Measurements from ENCODE around the gene CPED1. TPM values are rescaled to one million over a fixed set of nuclear protein-coding genes. Genes with fewer than 3 reads are reported as not detected.

CPED1 gene
- total RNA-seq, 2 experiments from 2014 or later: not detected

DNA sequence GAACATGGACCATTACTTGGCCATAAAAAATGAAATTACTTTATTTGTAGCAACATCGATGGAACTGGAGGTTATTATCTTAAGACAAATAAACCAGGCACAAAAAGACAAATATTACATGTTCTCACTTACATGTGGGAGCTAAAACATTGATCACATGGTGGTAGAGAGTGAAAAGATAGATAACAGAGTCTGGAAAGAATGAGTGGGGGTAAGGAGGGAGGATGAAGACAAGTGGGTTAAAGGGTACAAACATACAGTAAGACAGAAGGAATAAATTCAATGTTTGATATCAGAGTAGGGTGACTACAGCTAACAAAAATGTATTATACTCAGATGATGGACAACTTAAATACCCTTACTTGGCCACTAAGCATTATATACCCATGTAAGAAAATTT is 240.3 kb downstream of the CPED1 start:
- ChIA-PET CTCF (ENCODE audit: unreplicated experiment) (no interaction called here), POLR2A (interaction anchor here (2.0 kb wide), 1 partner anchor 16 kb away, joined by 6 read pairs; no protein-coding TSS in a partner anchor)
- no peak overlapping the region for H3K4me2 ChIP-seq (ENCODE audit: low read length)
- H3K9me3 ChIP-seq (ENCODE audit: low read length): no peaks in the 10 kb centered on the region
- DNase-seq (ENCODE audit: low spot score): no peak
- BruUV-seq (replicated peaks): no TSS peak
- no peaks in the 10 kb centered on the region for H3K9me2 ChIP-seq (ENCODE audit: insufficient read depth, low read length)
- no peaks in the 10 kb centered on the region for H3K4me1 ChIP-seq (ENCODE audit: insufficient read depth, low read length, poor library complexity, severe bottlenecking)
- H3K27ac ChIP-seq (ENCODE audit: low read depth, low read length, poor library complexity, severe bottlenecking): no peak overlapping the region
- no peaks in the 10 kb centered on the region for H3K36me3 ChIP-seq (ENCODE audit: insufficient read depth, low read length)
- no peak overlapping the region for H2AFZ ChIP-seq (ENCODE audit: low read length)
- TF ChIP-seq EZH2phosphoT487 (IDR thresholded peaks at IDR 0.05; ENCODE audit: borderline replicate concordance, low read depth, low read length) (no peak), CTCF (conservative IDR thresholded peaks at IDR 0.05; ENCODE audit: low read length) (no peak)
- H3K4me3 ChIP-seq (ENCODE audit: low read depth, low read length, poor library complexity, severe bottlenecking): no peak overlapping the region
- no peaks in the 10 kb centered on the region for H4K20me1 ChIP-seq (ENCODE audit: insufficient read depth, low read length)
- intact Hi-C loops (cut with micrococcal nuclease; ENCODE audit: unreplicated experiment): no loop called here
- H3K79me2 ChIP-seq (ENCODE audit: insufficient read depth, low read depth, low read length): no peaks in the 10 kb centered on the region

GRCh38 chr7:121235201-121235600 is 246.7 kb downstream of the CPED1 start:
- TF ChIP-seq CTCF (conservative IDR thresholded peaks at IDR 0.05; ENCODE audit: low read length) (no peak), EZH2phosphoT487 (IDR thresholded peaks at IDR 0.05; ENCODE audit: borderline replicate concordance, low read depth, low read length) (no peak)
- Histone ChIP-seq H3K4me2 (ENCODE audit: low read length) (no peak overlapping the region), H3K36me3 (ENCODE audit: insufficient read depth, low read length) (no peaks in the 10 kb centered on the region), H4K20me1 (ENCODE audit: insufficient read depth, low read length) (no peaks in the 10 kb centered on the region), H3K27ac (ENCODE audit: low read depth, low read length, poor library complexity, severe bottlenecking) (no peak overlapping the region), H3K79me2 (ENCODE audit: insufficient read depth, low read depth, low read length) (no peaks in the 10 kb centered on the region), H2AFZ (ENCODE audit: low read length) (peak overlapping the region; percentile 28; the same call in 1 of the 2 replicates), H3K4me1 (ENCODE audit: insufficient read depth, low read length, poor library complexity, severe bottlenecking) (no peaks in the 10 kb centered on the region), H3K9me3 (ENCODE audit: low read length) (no peaks in the 10 kb centered on the region), H3K9me2 (ENCODE audit: insufficient read depth, low read length) (no peaks in the 10 kb centered on the region), H3K4me3 (ENCODE audit: low read depth, low read length, poor library complexity, severe bottlenecking) (no peak overlapping the region)
- POLR2A ChIA-PET: no interaction called here
- CTCF ChIA-PET (ENCODE audit: unreplicated experiment): no interaction called here
- DNase-seq (ENCODE audit: low spot score): no peak
- intact Hi-C loops (cut with micrococcal nuclease; ENCODE audit: unreplicated experiment): no loop called here
- BruUV-seq (replicated peaks): no TSS peak

- ChIA-PET POLR2A (interaction anchor here (0.7 kb wide), 1 partner anchor 26 kb away, joined by 3 read pairs; no protein-coding TSS in a partner anchor), CTCF (ENCODE audit: unreplicated experiment) (no interaction called here)
- no peak for TF ChIP-seq EZH2phosphoT487 (IDR thresholded peaks at IDR 0.05; ENCODE audit: borderline replicate concordance, low read depth, low read length)
- no peak for TF ChIP-seq CTCF (conservative IDR thresholded peaks at IDR 0.05; ENCODE audit: low read length)
- H3K4me2 ChIP-seq (ENCODE audit: low read length): no peak overlapping the region
- intact Hi-C loops (cut with micrococcal nuclease; ENCODE audit: unreplicated experiment): no loop called here
- no peaks in the 10 kb centered on the region for H4K20me1 ChIP-seq (ENCODE audit: insufficient read depth, low read length)
- no peaks in the 10 kb centered on the region for H3K4me1 ChIP-seq (ENCODE audit: insufficient read depth, low read length, poor library complexity, severe bottlenecking)
- no peak overlapping the region for H2AFZ ChIP-seq (ENCODE audit: low read length)
- H3K9me3 ChIP-seq (ENCODE audit: low read length): no peaks in the 10 kb centered on the region
- no peak overlapping the region for H3K27ac ChIP-seq (ENCODE audit: low read depth, low read length, poor library complexity, severe bottlenecking)
- no peaks in the 10 kb centered on the region for H3K36me3 ChIP-seq (ENCODE audit: insufficient read depth, low read length)
- no peaks in the 10 kb centered on the region for H3K9me2 ChIP-seq (ENCODE audit: insufficient read depth, low read length)
- no peak for DNase-seq (ENCODE audit: low spot score)
- no peak overlapping the region for H3K4me3 ChIP-seq (ENCODE audit: low read depth, low read length, poor library complexity, severe bottlenecking)
- no TSS peak for BruUV-seq (replicated peaks)
- H3K79me2 ChIP-seq (ENCODE audit: insufficient read depth, low read depth, low read length): no peaks in the 10 kb centered on the region
Measured at GRCh38 chr7:121237601-121238000, 249.1 kb downstream of the CPED1 start.

All from OCI-LY7 (cell line).